CD4-positive, alpha-beta memory T cell (primary cell): ENCODE data around the gene FSIP1. TPM values are rescaled to one million over a fixed set of nuclear protein-coding genes. Genes with fewer than 3 reads are reported as not detected.

Experiments
- CTCF ChIA-PET: fragments of 350-600 bp; sonication (Branson Sonifier 250); formaldehyde crosslinking; loops from one replicate; lab custom pipeline; 2021; ENCODE audit warnings: inconsistent platforms; ENCODE audit not compliant: partially characterized antibody; lab: Charles Lee
- POLR2A ChIA-PET: fragments of 350-600 bp; sonication (Branson Sonifier 250); formaldehyde crosslinking; loops from one replicate; lab custom pipeline; 2021; ENCODE audit not compliant: partially characterized antibody; lab: Charles Lee
- DNase-seq, 5 donors: peaks; one replicate each; pipeline versions ENCODE4 v3.0.0 to v3.0.0-alpha.2; 2020 to 2022; ENCODE audit warnings: mixed read lengths in 1 of 5
- H3K27ac ChIP-seq: one replicate; pipeline ENCODE4 v1.7.0; 2013; ENCODE audit warnings: low read depth, low read length
- H3K27me3 ChIP-seq: 2 replicates; pipeline ENCODE4 v1.7.0; 2013; ENCODE audit warnings: mild to moderate bottlenecking, low read length, moderate library complexity; ENCODE audit not compliant: insufficient read depth
- H3K36me3 ChIP-seq: 2 replicates; pipeline ENCODE4 v1.7.0; 2013; ENCODE audit warnings: mild to moderate bottlenecking, low read length, moderate library complexity; ENCODE audit not compliant: insufficient read depth
- H3K4me1 ChIP-seq: 2 replicates; pipeline ENCODE4 v1.7.0; 2013; ENCODE audit warnings: mild to moderate bottlenecking, low read length, moderate library complexity; ENCODE audit not compliant: insufficient read depth
- H3K4me3 ChIP-seq, 2 donors: one replicate each; pipeline ENCODE4 v1.7.0; 2013; ENCODE audit warnings: low read length in 2 of 2, mild to moderate bottlenecking in 1 of 2
- H3K9me3 ChIP-seq, 2 donors: one replicate each; pipeline ENCODE4 v1.7.0; 2013; ENCODE audit warnings: low read length in 2 of 2, control low read depth in 1 of 2; ENCODE audit not compliant: control insufficient read depth in 1 of 2
- H3K27ac Mint-ChIP-seq, 7 donors: one replicate each; pipeline ENCODE4 v1.8.0; 2020 to 2021; ENCODE audit warnings: mixed read lengths in 7 of 7, mild to moderate bottlenecking in 6 of 7, inconsistent platforms in 3 of 7, moderate library complexity in 3 of 7
- H3K27me3 Mint-ChIP-seq, 2 donors: one replicate each; pipeline ENCODE4 v1.8.0; 2020 to 2021; ENCODE audit warnings: mixed read lengths in 2 of 2
- H3K36me3 Mint-ChIP-seq, 2 donors: one replicate each; pipeline ENCODE4 v1.8.0; 2020 to 2021; ENCODE audit warnings: mixed read lengths in 2 of 2, inconsistent platforms in 1 of 2, mild to moderate bottlenecking in 1 of 2
- H3K4me1 Mint-ChIP-seq, 4 donors: one replicate each; pipeline ENCODE4 v1.8.0; 2020 to 2021; ENCODE audit warnings: mixed read lengths in 4 of 4, mild to moderate bottlenecking in 1 of 4
- H3K4me3 Mint-ChIP-seq, 8 donors: one replicate each; pipeline ENCODE4 v1.8.0; 2020 to 2021; ENCODE audit warnings: mixed read lengths in 8 of 8, mild to moderate bottlenecking in 7 of 8, moderate library complexity in 6 of 8, inconsistent platforms in 3 of 8
- H3K9me3 Mint-ChIP-seq, 8 donors: one replicate each; pipeline ENCODE4 v1.8.0; 2020 to 2021; ENCODE audit warnings: mixed read lengths in 8 of 8, mild to moderate bottlenecking in 5 of 8, inconsistent platforms in 3 of 8, moderate library complexity in 1 of 8
- intact Hi-C: fragments of 100-400 bp; cut with micrococcal nuclease; formaldehyde crosslinking; loops from one replicate; pipeline ENCODE4 v1.15.1; 2023
- polyA plus RNA-seq, 2 donors: library from polyadenylated mRNA; unstranded; fragments of 300-500 nt; fragmentation: Illumina TruSeq; gene quantifications; one replicate each; pipeline ENCODE4 v1.2.3, GENCODE V29; 2021
- total RNA-seq, 2 experiments: library from RNA; stranded (reverse); gene quantifications; one replicate each; pipeline ENCODE4 v1.2.3, GENCODE V29; 2021

Gene FSIP1
- total RNA-seq, result 1 to 10 TPM in 1 of 2 experiments, under 1 TPM in 1; 0.47 to 1.1 TPM
- 1 to 10 TPM; 1.1 to 1.6 TPM for polyA plus RNA-seq

DNA sequence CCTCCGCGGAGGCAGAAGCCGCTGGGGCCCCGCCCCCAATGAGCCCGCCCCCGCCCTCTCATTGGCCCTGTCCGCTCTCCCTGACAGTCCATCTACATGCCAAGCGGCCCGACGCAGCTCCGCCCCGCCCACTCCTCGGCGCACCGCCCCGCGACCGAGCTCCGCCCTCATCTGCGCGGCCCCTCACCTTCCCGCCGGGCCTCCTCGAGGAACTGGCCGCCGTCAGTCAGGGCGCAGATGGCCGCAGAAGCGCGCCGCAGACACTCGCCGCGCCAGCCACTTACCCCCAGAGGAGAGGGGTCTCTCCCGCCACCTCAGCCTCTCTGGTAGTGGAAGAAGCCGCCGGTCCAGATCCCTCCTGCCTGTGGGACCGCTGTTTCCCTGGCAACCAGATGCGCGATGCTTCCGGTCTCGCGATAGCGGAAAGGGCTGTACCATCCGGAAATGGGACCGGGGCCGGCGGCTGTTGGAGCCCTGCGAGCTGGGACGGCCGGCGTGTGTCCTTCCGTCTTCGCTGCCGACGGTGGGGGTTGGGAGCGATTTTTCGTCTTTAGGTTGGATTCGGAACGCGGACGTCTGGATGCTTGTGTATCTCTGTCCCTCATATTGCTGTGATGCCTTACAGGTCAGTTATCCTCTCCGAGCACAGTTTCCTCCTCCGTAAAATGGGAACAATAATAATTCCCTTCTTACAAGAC is at the start of gene FSIP1:
Gene FSIP1, minus strand, starts transcription at position 401 of the 698 bp plus-strand sequence. CDS start 6,317 bp downstream, outside the sequence.
- intact Hi-C loops, result loop anchor here (1.0 to 10.0 kb wide), 5 partner anchors 150 to 1328 kb away; partner anchors contain the start of genes BMF, EIF2AK4, FAM98B and SRP14
- peaks cover 0 to 25% of the 10 kb centered on the region in 2 donors for H3K36me3 Mint-ChIP-seq
- H3K36me3 ChIP-seq, result no peaks in the 10 kb centered on the region
- peaks cover 28 to 55% (median 44%) of the 10 kb centered on the region in 4 donors for H3K4me1 Mint-ChIP-seq
- peak within 1 kb of the TSS; percentile 83 to 97 (median 93) for H3K27ac Mint-ChIP-seq
- no peaks in the 10 kb centered on the region for H3K9me3 ChIP-seq
- peak within 1 kb of the TSS; percentile 60 for H3K27ac ChIP-seq
- no peaks in the 10 kb centered on the region for H3K27me3 Mint-ChIP-seq
- peaks cover 38% of the 10 kb centered on the region for H3K4me1 ChIP-seq
- POLR2A ChIA-PET, result interaction anchor here (0.7 to 2.8 kb wide), 14 partner anchors 8 to 1329 kb away, joined by 3 to 22 read pairs (median 4); partner anchors contain the start of genes BMF, FAM98B, PLCB2 and SRP14
- no peaks in the 10 kb centered on the region for H3K9me3 Mint-ChIP-seq
- DNase-seq, result peak; percentile 96 to 99 (median 97)
- peak within 1 kb of the TSS; percentile 88 to 98 (median 96) for H3K4me3 Mint-ChIP-seq
- CTCF ChIA-PET, result interaction anchor here (0.7 to 2.0 kb wide), 8 partner anchors 8 to 1083 kb away, joined by 3 to 6 read pairs (median 4); no protein-coding TSS in a partner anchor
- H3K4me3 ChIP-seq, result peak within 1 kb of the TSS; percentile 97 to 100
- no peaks in the 10 kb centered on the region for H3K27me3 ChIP-seq

DNA sequence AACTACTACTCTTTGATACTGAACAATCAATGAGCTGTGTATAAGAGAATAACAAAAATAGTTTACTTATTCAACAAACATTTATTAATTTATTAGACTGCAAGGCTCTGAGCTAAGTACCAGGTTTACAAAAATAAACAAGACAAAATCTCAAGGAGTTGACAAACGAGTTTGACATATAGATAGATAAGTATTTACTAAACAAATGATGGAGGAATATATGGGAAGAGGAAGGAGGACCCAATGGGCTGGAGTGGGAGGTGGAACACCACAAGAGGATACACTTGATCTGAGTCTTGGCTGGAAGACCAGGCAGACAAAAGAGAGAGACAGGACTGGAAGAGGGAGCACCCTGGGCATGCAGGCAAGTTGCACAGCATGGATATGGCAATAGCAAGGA is 47.5 kb upstream of the FSIP1 start:
- H3K27ac ChIP-seq, result no peak overlapping the region
- no peak for DNase-seq
- Mint-ChIP-seq H3K27me3 (peaks cover 22 to 29% of the 10 kb centered on the region in 2 donors), H3K27ac (peak overlapping the region in 1 of 7 donors; percentile 4), H3K4me3 (no peak overlapping the region), H3K4me1 (no peaks in the 10 kb centered on the region), H3K36me3 (no peaks in the 10 kb centered on the region), H3K9me3 (peaks cover 0 to 1% (median 0%) of the 10 kb centered on the region in 8 donors)
- ChIA-PET POLR2A (no interaction called here), CTCF (interaction anchor here (1.0 kb wide), 1 partner anchor 35 kb away, joined by 3 read pairs; no protein-coding TSS in a partner anchor)
- intact Hi-C loops, result no loop called here
- H3K27me3 ChIP-seq, result no peaks in the 10 kb centered on the region
- no peaks in the 10 kb centered on the region for H3K9me3 ChIP-seq
- H3K4me3 ChIP-seq, result no peak overlapping the region
- no peaks in the 10 kb centered on the region for H3K36me3 ChIP-seq
- no peaks in the 10 kb centered on the region for H3K4me1 ChIP-seq

DNA sequence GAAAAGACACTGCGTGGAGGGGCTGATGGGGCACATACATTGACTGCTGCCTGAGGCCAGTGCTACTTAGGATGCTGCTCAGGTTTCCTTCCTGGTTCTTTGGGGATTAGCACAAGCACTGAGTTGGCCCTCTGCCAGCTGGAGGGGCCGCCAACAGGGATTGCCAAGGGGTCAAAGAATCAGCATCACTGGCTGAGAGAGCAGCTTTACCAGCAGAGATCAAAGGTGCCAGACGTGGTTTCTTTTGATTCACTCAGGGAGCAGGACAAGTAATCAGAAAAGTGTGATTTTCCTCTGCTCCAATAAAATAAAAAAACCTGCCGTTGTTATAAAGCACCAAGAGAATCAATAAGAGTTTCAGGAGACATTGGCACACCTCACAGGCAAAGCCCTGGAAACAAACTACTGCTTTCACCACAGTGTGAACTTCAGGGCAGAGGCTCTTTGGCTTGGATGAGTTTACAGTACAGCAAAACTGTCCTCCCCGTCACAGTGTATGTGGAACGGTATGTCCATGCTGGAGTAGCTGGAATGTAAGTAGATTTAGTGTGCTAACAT is 45.8 kb upstream of the FSIP1 start:
- no peaks in the 10 kb centered on the region for H3K36me3 ChIP-seq
- Mint-ChIP-seq H3K27me3 (peaks cover 18 to 22% of the 10 kb centered on the region in 2 donors), H3K27ac (no peak overlapping the region), H3K4me1 (no peaks in the 10 kb centered on the region), H3K36me3 (no peaks in the 10 kb centered on the region), H3K4me3 (no peak overlapping the region), H3K9me3 (peaks cover 0 to 1% (median 0%) of the 10 kb centered on the region in 8 donors)
- H3K27ac ChIP-seq, result no peak overlapping the region
- H3K4me3 ChIP-seq, result no peak overlapping the region
- no peak for DNase-seq
- intact Hi-C loops, result no loop called here
- no peaks in the 10 kb centered on the region for H3K9me3 ChIP-seq
- H3K4me1 ChIP-seq, result no peaks in the 10 kb centered on the region
- CTCF ChIA-PET, result no interaction called here
- POLR2A ChIA-PET, result no interaction called here
- no peaks in the 10 kb centered on the region for H3K27me3 ChIP-seq

DNA sequence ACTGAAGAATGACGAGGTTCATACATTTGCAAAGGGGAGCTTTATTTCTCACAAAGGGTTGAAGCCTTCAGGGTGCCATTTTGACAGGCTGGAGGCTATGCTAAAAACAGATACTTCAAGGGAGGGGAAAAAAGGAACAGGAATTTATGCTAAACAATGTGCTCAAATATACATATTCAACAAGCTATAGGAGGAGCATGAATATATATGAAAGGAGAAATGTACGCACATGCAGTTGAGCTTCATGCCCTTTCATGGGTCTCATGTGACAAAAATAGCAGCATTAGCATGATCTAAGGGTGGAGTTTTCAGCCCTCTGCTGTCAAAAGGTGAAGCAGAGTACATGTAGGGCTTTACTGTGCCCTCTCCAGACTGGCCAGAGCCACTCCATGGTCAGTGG is 44.3 kb upstream of the FSIP1 start:
- no peaks in the 10 kb centered on the region for H3K4me1 Mint-ChIP-seq
- H3K27me3 Mint-ChIP-seq, result peaks cover 15 to 18% of the 10 kb centered on the region in 2 donors
- Histone ChIP-seq H3K4me3 (no peak overlapping the region), H3K4me1 (no peaks in the 10 kb centered on the region), H3K27ac (no peak overlapping the region), H3K36me3 (no peaks in the 10 kb centered on the region), H3K27me3 (no peaks in the 10 kb centered on the region), H3K9me3 (no peaks in the 10 kb centered on the region)
- H3K27ac Mint-ChIP-seq, result no peak overlapping the region
- ChIA-PET POLR2A (no interaction called here), CTCF (no interaction called here)
- H3K4me3 Mint-ChIP-seq, result no peak overlapping the region
- DNase-seq, result no peak
- no peaks in the 10 kb centered on the region for H3K36me3 Mint-ChIP-seq
- intact Hi-C loops, result no loop called here
- H3K9me3 Mint-ChIP-seq, result peaks cover 0 to 1% (median 0%) of the 10 kb centered on the region in 8 donors

DNA sequence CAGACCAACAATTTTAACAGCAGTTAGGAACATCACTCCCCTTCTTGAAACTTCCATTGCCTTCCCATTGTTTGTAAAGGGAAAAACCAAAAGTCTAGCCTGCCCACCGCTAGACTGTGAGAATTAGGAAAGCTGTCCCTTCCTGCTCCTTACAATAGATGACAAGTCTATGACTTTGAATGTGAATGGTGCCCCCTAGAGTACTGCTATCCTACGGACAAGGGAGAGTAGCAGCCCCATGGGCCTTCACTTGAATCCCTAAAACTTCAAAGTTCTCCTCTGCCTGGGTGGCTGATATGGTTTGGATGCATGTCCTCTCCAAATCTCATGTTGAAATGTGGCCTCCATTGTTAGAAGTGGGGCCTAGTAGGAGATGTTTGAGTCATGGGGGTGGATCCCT is 41.0 kb upstream of the FSIP1 start:
- Mint-ChIP-seq H3K4me3 (no peak overlapping the region), H3K27me3 (peaks cover 5 to 12% of the 10 kb centered on the region in 2 donors), H3K4me1 (no peaks in the 10 kb centered on the region), H3K36me3 (no peaks in the 10 kb centered on the region), H3K27ac (no peak overlapping the region), H3K9me3 (peaks cover 0 to 1% (median 0%) of the 10 kb centered on the region in 8 donors)
- Histone ChIP-seq H3K36me3 (no peaks in the 10 kb centered on the region), H3K27me3 (no peaks in the 10 kb centered on the region), H3K9me3 (no peaks in the 10 kb centered on the region), H3K4me1 (no peaks in the 10 kb centered on the region), H3K4me3 (no peak overlapping the region), H3K27ac (no peak overlapping the region)
- no peak for DNase-seq
- intact Hi-C loops, result no loop called here
- ChIA-PET CTCF (no interaction called here), POLR2A (no interaction called here)

DNA sequence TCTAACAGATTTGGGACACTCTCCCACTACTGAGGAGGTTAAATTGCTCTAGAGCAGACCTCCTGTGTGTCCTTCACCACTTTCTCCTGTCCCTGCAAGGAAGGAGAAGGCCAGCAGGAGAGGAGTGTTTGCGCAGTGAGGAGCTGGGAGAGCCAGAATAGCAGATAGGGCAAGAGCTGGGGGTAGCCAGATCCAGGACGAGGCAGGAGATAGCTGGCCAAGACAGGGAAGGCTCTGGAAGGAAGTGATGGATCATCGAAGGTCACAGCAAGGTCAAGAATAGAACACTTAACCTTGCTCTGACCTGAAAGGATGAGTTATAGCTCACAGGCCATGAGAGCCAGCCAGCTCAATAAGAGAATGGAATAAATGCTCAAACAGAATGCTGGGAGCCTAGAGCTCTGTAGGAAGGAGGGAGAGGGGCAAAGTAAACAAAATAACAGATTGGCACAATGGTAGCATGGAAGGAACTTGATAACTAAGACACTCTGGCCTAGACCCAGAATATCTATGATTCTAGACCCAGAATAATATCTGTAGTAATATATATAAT is 37.5 kb upstream of the FSIP1 start:
- Histone ChIP-seq H3K36me3 (no peaks in the 10 kb centered on the region), H3K4me3 (no peak overlapping the region), H3K9me3 (no peaks in the 10 kb centered on the region), H3K27ac (no peak overlapping the region), H3K4me1 (no peaks in the 10 kb centered on the region), H3K27me3 (no peaks in the 10 kb centered on the region)
- H3K9me3 Mint-ChIP-seq, result no peaks in the 10 kb centered on the region
- H3K4me1 Mint-ChIP-seq, result no peaks in the 10 kb centered on the region
- no peaks in the 10 kb centered on the region for H3K36me3 Mint-ChIP-seq
- peaks cover 4% of the 10 kb centered on the region in 2 donors for H3K27me3 Mint-ChIP-seq
- DNase-seq, result no peak
- intact Hi-C loops, result no loop called here
- ChIA-PET CTCF (no interaction called here), POLR2A (no interaction called here)
- H3K27ac Mint-ChIP-seq, result no peak overlapping the region
- no peak overlapping the region for H3K4me3 Mint-ChIP-seq

DNA sequence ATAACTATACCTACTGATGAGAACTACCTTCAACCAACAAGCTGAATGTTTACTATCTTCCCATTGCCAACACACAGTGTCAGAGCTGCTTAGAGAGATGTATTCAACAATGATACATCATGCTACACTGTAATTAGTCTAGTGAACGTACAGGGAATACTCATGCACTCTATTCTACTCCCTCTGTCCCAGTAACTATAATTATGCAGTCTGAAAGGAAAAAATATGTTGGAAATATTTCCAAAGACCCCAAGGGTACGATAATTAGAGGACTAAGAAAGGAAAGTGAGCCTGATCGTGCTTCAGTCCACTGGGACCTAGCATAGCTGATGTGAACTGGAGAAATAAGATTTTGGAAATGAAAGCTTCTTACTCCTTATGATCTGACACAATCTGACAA is 36.9 kb upstream of the FSIP1 start:
- intact Hi-C loops, result no loop called here
- no peak overlapping the region for H3K4me3 ChIP-seq
- ChIA-PET POLR2A (no interaction called here), CTCF (no interaction called here)
- Mint-ChIP-seq H3K9me3 (no peaks in the 10 kb centered on the region), H3K27me3 (peaks cover 4% of the 10 kb centered on the region in 2 donors), H3K27ac (no peak overlapping the region), H3K36me3 (no peaks in the 10 kb centered on the region), H3K4me3 (no peak overlapping the region), H3K4me1 (no peaks in the 10 kb centered on the region)
- H3K27ac ChIP-seq, result no peak overlapping the region
- H3K4me1 ChIP-seq, result no peaks in the 10 kb centered on the region
- H3K27me3 ChIP-seq, result no peaks in the 10 kb centered on the region
- H3K36me3 ChIP-seq, result no peaks in the 10 kb centered on the region
- no peaks in the 10 kb centered on the region for H3K9me3 ChIP-seq
- DNase-seq, result no peak
